ENCODE data around the gene CD300C.

Gene CD300C

GRCh38 chr17:74542727-74543383 lies 3.1 kb downstream of the CD300C start:
- DNase-seq (ENCODE audit: low read depth, low spot score), result no peak
- Histone ChIP-seq H3K9me3 (ENCODE audit: low read depth, low read length) (no peaks in the 10 kb centered on the region), H3K27ac (no peak overlapping the region), H3K36me3 (ENCODE audit: insufficient read depth, low read length) (no peaks in the 10 kb centered on the region), H3K9ac (ENCODE audit: insufficient read length) (no peak overlapping the region), H3K4me3 (no peak overlapping the region)
- TF ChIP-seq POLR2AphosphoS5 (IDR thresholded peaks at IDR 0.05; ENCODE audit: borderline replicate concordance, low read depth, low read length), result no peak
- no peak for TF ChIP-seq EZH2 (IDR thresholded peaks at IDR 0.05)
- TF ChIP-seq FOXP2 (optimal IDR thresholded peaks at IDR 0.05; ENCODE audit: control extremely low read depth, extremely low read length, insufficient read depth), result no peak

- no peak overlapping the region for H3K27ac ChIP-seq
- no peak overlapping the region for H3K9ac ChIP-seq (ENCODE audit: insufficient read length)
- H3K36me3 ChIP-seq (ENCODE audit: insufficient read depth, low read length), result no peaks in the 10 kb centered on the region
- no peak overlapping the region for H3K4me3 ChIP-seq
- no peaks in the 10 kb centered on the region for H3K9me3 ChIP-seq (ENCODE audit: low read depth, low read length)
- TF ChIP-seq EZH2 (IDR thresholded peaks at IDR 0.05) (no peak), POLR2AphosphoS5 (IDR thresholded peaks at IDR 0.05; ENCODE audit: borderline replicate concordance, low read depth, low read length) (no peak), FOXP2 (optimal IDR thresholded peaks at IDR 0.05; ENCODE audit: control extremely low read depth, extremely low read length, insufficient read depth) (no peak)
- DNase-seq (ENCODE audit: low read depth, low spot score), result no peak
Observed at GRCh38 chr17:74542166-74542565, 3.7 kb downstream of the CD300C start.

- TF ChIP-seq POLR2AphosphoS5 (IDR thresholded peaks at IDR 0.05; ENCODE audit: borderline replicate concordance, low read depth, low read length) (no peak), FOXP2 (optimal IDR thresholded peaks at IDR 0.05; ENCODE audit: control extremely low read depth, extremely low read length, insufficient read depth) (no peak), EZH2 (IDR thresholded peaks at IDR 0.05) (no peak)
- H3K4me3 ChIP-seq, result no peak overlapping the region
Observed at GRCh38 chr17:74541176-74542111, 4.5 kb downstream of the CD300C start.

GRCh38 chr17:74539281-74539820 lies 6.6 kb downstream of the CD300C start:
- no peaks in the 10 kb centered on the region for H3K9me3 ChIP-seq (ENCODE audit: low read depth, low read length)
- no peak overlapping the region for H3K4me3 ChIP-seq
- no peaks in the 10 kb centered on the region for H3K36me3 ChIP-seq (ENCODE audit: insufficient read depth, low read length)
- H3K27ac ChIP-seq, result no peak overlapping the region
- no peak for TF ChIP-seq POLR2AphosphoS5 (IDR thresholded peaks at IDR 0.05; ENCODE audit: borderline replicate concordance, low read depth, low read length)
- no peak for TF ChIP-seq FOXP2 (optimal IDR thresholded peaks at IDR 0.05; ENCODE audit: control extremely low read depth, extremely low read length, insufficient read depth)
- TF ChIP-seq EZH2 (IDR thresholded peaks at IDR 0.05), result no peak
- no peak overlapping the region for H3K9ac ChIP-seq (ENCODE audit: insufficient read length)
- no peak for DNase-seq (ENCODE audit: low read depth, low spot score)

More at GRCh38 chr17:74541176-74542111, 4.5 kb downstream of the CD300C start:
- Histone ChIP-seq H3K9ac (ENCODE audit: insufficient read length) (no peak overlapping the region), H3K27ac (no peak overlapping the region), H3K36me3 (ENCODE audit: insufficient read depth, low read length) (no peaks in the 10 kb centered on the region), H3K9me3 (ENCODE audit: low read depth, low read length) (no peaks in the 10 kb centered on the region)
- no peak for DNase-seq (ENCODE audit: low read depth, low spot score)

DNA sequence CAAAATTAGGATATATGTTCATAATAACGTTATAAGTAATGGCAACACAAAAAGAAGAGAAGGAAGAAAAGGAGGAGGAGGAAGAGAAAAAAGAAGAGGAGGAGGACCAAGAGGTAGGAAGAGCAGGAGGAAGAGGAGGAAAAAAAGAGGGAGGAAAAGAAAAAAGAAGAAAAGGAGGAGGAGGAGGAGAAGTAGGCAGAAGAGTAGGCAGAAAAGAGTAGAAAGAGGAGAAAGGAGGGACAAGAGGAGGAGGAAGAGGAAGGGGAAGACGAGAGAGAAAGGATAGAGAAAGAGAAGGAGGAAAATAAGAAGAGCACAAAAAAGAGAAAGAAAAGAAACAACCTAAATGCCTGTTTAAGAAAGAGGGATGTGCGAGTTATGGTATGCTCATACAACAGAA lies 9.0 kb downstream of the CD300C start:
- no peak overlapping the region for H3K4me3 ChIP-seq
- H3K36me3 ChIP-seq (ENCODE audit: insufficient read depth, low read length), result no peaks in the 10 kb centered on the region
- no peak for DNase-seq (ENCODE audit: low read depth, low spot score)
- H3K9me3 ChIP-seq (ENCODE audit: low read depth, low read length), result no peaks in the 10 kb centered on the region
- H3K27ac ChIP-seq, result no peak overlapping the region
- no peak overlapping the region for H3K9ac ChIP-seq (ENCODE audit: insufficient read length)
- TF ChIP-seq POLR2AphosphoS5 (IDR thresholded peaks at IDR 0.05; ENCODE audit: borderline replicate concordance, low read depth, low read length), result no peak

DNA sequence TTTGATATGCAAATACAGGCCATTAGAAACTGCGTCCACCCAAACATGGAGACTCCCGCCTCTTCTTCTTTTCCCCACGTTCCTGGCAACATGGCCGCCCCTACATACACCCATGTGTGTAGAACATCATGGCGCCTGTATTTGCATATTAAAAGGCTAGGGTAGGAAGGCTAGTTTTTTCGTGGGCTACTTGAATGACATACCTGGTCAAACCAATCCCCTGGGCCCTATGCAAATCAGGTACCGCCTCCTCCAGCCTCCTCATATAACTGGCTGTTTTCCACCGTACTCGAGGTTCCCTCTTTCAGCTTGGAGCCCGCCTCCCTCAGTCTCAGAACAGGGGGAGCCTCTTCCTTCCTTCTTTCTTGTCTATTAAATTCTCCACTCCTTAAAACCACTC lies 13.8 kb downstream of the CD300C start:
- no peaks in the 10 kb centered on the region for H3K36me3 ChIP-seq (ENCODE audit: insufficient read depth, low read length)
- TF ChIP-seq EZH2 (IDR thresholded peaks at IDR 0.05), result no peak
- no peak for TF ChIP-seq POLR2AphosphoS5 (IDR thresholded peaks at IDR 0.05; ENCODE audit: borderline replicate concordance, low read depth, low read length)
- TF ChIP-seq FOXP2 (optimal IDR thresholded peaks at IDR 0.05; ENCODE audit: control extremely low read depth, extremely low read length, insufficient read depth), result no peak
- no peaks in the 10 kb centered on the region for H3K9me3 ChIP-seq (ENCODE audit: low read depth, low read length)
- H3K27ac ChIP-seq, result no peak overlapping the region
- no peak for DNase-seq (ENCODE audit: low read depth, low spot score)
- no peak overlapping the region for H3K9ac ChIP-seq (ENCODE audit: insufficient read length)
- no peak overlapping the region for H3K4me3 ChIP-seq

- DNase-seq (ENCODE audit: low read depth, low spot score), result no peak
- no peak within 1 kb of the TSS for H3K9ac ChIP-seq (ENCODE audit: insufficient read length)
- no peak within 1 kb of the TSS for H3K4me3 ChIP-seq
- no peaks in the 10 kb centered on the region for H3K36me3 ChIP-seq (ENCODE audit: insufficient read depth, low read length)
- no peak within 1 kb of the TSS for H3K27ac ChIP-seq
- TF ChIP-seq FOXP2 (optimal IDR thresholded peaks at IDR 0.05; ENCODE audit: control extremely low read depth, extremely low read length, insufficient read depth), result no peak
- TF ChIP-seq POLR2AphosphoS5 (IDR thresholded peaks at IDR 0.05; ENCODE audit: borderline replicate concordance, low read depth, low read length), result no peak
- no peak for TF ChIP-seq EZH2 (IDR thresholded peaks at IDR 0.05)
- no peaks in the 10 kb centered on the region for H3K9me3 ChIP-seq (ENCODE audit: low read depth, low read length)
Observed at GRCh38 chr17:74531231-74531761, 14.6 kb downstream of the CD300C start, which contains the start of gene CD300LB. Gene CD300LB, minus strand, starts transcription at chr17:74531475. Its CDS starts 125 bp downstream, at chr17:74531350.

- H3K27ac ChIP-seq, result no peak overlapping the region
- H3K9ac ChIP-seq (ENCODE audit: insufficient read length), result no peak overlapping the region
- TF ChIP-seq FOXP2 (optimal IDR thresholded peaks at IDR 0.05; ENCODE audit: control extremely low read depth, extremely low read length, insufficient read depth), result no peak
- TF ChIP-seq POLR2AphosphoS5 (IDR thresholded peaks at IDR 0.05; ENCODE audit: borderline replicate concordance, low read depth, low read length), result no peak
- TF ChIP-seq EZH2 (IDR thresholded peaks at IDR 0.05), result no peak
Observed at GRCh38 chr17:74530831-74531150, 15.1 kb downstream of the CD300C start.

More at GRCh38 chr17:74530831-74531150, 15.1 kb downstream of the CD300C start:
- H3K36me3 ChIP-seq (ENCODE audit: insufficient read depth, low read length), result no peaks in the 10 kb centered on the region
- no peaks in the 10 kb centered on the region for H3K9me3 ChIP-seq (ENCODE audit: low read depth, low read length)
- no peak overlapping the region for H3K4me3 ChIP-seq
- no peak for DNase-seq (ENCODE audit: low read depth, low spot score)
